OCI-LY7 (cell line): ENCODE results near the gene TTC7B. TPM values are rescaled to one million over a fixed set of nuclear protein-coding genes. Genes with fewer than 3 reads are reported as not detected.
A peak's percentile ranks its signal among the peaks of the same experiment; 100 is the strongest.

ENCODE experiments used
- BruUV-seq: library from RNA; stranded (reverse); fragments of 400-500 nt; replicated peaks from 2 replicates; lab custom pipeline; 2021; lab: Mats Ljungman, UMichigan
- CTCF ChIA-PET: fragments of 300-600 bp; sonication (Branson Sonifier 250); formaldehyde crosslinking; loops from one replicate; lab custom pipeline; 2022; ENCODE audit warnings: antibody characterized with exemption; ENCODE audit not compliant: unreplicated experiment; lab: Charles Lee
- POLR2A ChIA-PET: fragments of 300-600 bp; sonication (Branson Sonifier 250); formaldehyde crosslinking; loops from one replicate; lab custom pipeline; 2022; ENCODE audit warnings: antibody characterized with exemption; lab: Charles Lee
- DNase-seq: peaks from one replicate; pipeline ENCODE4 v3.0.0-alpha.2; 2015; ENCODE audit warnings: low spot score
- H2AFZ ChIP-seq: fragments of 200-600 bp; sonication (generic), shearing (Covaris generic); 2 replicates; pipeline ENCODE4 v1.6.1; 2014; ENCODE audit warnings: mild to moderate bottlenecking, antibody characterized with exemption, low read length, moderate library complexity
- H3K27ac ChIP-seq: fragments of 200-600 bp; sonication (generic); 2 replicates; pipeline ENCODE4 v1.5.1; 2014; ENCODE audit warnings: mixed run types, low read depth, mild to moderate bottlenecking, moderate library complexity, low read length, inconsistent platforms; ENCODE audit not compliant: poor library complexity, severe bottlenecking
- H3K36me3 ChIP-seq: fragments of 200-600 bp; sonication (generic); 2 replicates; pipeline ENCODE4 v1.6.1; 2014; ENCODE audit warnings: mild to moderate bottlenecking, antibody characterized with exemption, low read length, moderate library complexity, mixed read lengths; ENCODE audit not compliant: insufficient read depth
- H3K4me1 ChIP-seq: fragments of 200-600 bp; sonication (generic); 2 replicates; pipeline ENCODE4 v1.5.1; 2014; ENCODE audit warnings: mild to moderate bottlenecking, low read length; ENCODE audit not compliant: insufficient read depth, poor library complexity, severe bottlenecking
- H3K4me2 ChIP-seq: fragments of 200-600 bp; sonication (generic); 2 replicates; pipeline ENCODE4 v1.6.1; 2014; ENCODE audit warnings: mild to moderate bottlenecking, low read length
- H3K4me3 ChIP-seq: fragments of 200-600 bp; sonication (generic); 2 replicates; pipeline ENCODE4 v1.5.1; 2014; ENCODE audit warnings: mild to moderate bottlenecking, low read depth, low read length; ENCODE audit not compliant: poor library complexity, severe bottlenecking
- H3K79me2 ChIP-seq: fragments of 200-600 bp; sonication (generic); 2 replicates; pipeline ENCODE4 v1.6.1; 2016; ENCODE audit warnings: low read depth, mild to moderate bottlenecking, low read length, moderate library complexity, mixed read lengths; ENCODE audit not compliant: insufficient read depth
- H3K9me2 ChIP-seq: fragments of 200-600 bp; sonication (generic); 2 replicates; pipeline ENCODE4 v1.6.1; 2016; ENCODE audit warnings: mild to moderate bottlenecking, low read length, mixed read lengths; ENCODE audit not compliant: insufficient read depth
- H3K9me3 ChIP-seq: fragments of 200-600 bp; sonication (generic); 2 replicates; pipeline ENCODE4 v1.6.1; 2014; ENCODE audit warnings: mild to moderate bottlenecking, mixed run types, low read length, mixed read lengths
- H4K20me1 ChIP-seq: fragments of 200-600 bp; sonication (generic); 2 replicates; pipeline ENCODE4 v1.6.1; 2014; ENCODE audit warnings: mild to moderate bottlenecking, antibody characterized with exemption, low read length, moderate library complexity, mixed read lengths; ENCODE audit not compliant: insufficient read depth
- CTCF ChIP-seq: fragments of 200-600 bp; sonication (generic); conservative IDR thresholded peaks from 2 replicates; pipeline ENCODE4 v1.5.1; 2014; ENCODE audit warnings: mild to moderate bottlenecking, antibody characterized with exemption, low read length, moderate library complexity, mixed read lengths
- EZH2phosphoT487 ChIP-seq: fragments of 200-600 bp; sonication (generic); IDR thresholded peaks from 2 replicates; pipeline ENCODE4 v1.6.1; 2018; ENCODE audit warnings: low read depth, borderline replicate concordance, mild to moderate bottlenecking, mixed run types, antibody characterized with exemption, low read length, moderate library complexity, mixed read lengths
- intact Hi-C: fragments of 100-400 bp; cut with micrococcal nuclease; formaldehyde crosslinking; loops from one replicate; pipeline ENCODE4 v1.10.0; 2022; ENCODE audit not compliant: unreplicated experiment
- total RNA-seq, 2 experiments: library from RNA; depleted of rRNA in 1 of 2; stranded (reverse); fragments of >200 nt in 1 of 2; shearing (Covaris generic) in 1 of 2; gene quantifications; 2 replicates each; pipeline ENCODE4 v1.2.3, GENCODE V29; 2014 to 2022

Gene TTC7B
- total RNA-seq, 2 experiments from 2014 or later = 0.19 to 0.51 TPM

DNA sequence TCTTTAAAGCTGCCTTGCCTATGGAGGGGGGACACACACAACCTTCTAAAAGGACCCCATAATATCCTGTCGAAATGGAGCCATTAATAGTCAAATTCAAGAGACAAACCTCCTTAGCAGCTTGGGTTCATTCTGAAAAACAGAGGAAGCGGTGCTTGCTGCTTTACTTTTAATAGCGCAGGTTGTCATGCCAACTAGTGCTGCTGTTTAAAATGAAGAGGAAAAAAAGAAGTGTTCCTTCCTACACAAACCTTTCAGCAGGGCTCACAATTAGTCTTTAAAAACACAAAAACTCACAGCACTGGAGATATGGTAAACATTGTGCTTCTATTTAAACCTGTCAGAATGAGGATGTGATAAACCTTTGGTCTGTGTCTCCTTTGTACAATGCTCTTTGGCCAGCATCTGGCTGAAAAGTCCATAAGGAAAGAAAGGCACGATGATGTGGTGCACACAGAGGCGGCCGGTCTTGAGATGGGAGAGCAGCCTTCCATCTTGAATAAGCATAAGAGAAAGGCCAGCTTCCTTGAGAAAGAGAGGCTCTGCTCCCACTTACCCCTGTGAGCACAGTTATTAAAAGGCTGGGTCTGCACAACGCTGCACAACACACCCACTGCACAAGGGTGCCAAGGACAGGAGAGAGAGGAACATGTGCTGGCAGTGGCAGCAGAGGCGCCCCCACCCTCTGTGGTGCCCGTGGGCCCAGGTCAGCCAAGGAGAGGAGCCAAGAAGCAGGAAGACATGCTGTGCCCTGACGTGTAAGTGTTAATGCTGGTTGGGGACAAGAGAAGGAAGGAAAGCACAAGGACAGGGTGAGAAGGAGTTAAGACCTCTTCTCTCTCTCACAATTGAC lies 144.6 kb downstream of the TTC7B start:
- H3K4me3 ChIP-seq = no peak overlapping the region
- CTCF ChIA-PET = no interaction called here
- no peaks in the 10 kb centered on the region for H3K9me2 ChIP-seq
- H3K36me3 ChIP-seq = no peaks in the 10 kb centered on the region
- H3K79me2 ChIP-seq = no peaks in the 10 kb centered on the region
- intact Hi-C loops = no loop called here
- BruUV-seq = no TSS peak
- H3K9me3 ChIP-seq = no peaks in the 10 kb centered on the region; the same call in 1 of the 2 replicates
- peak overlapping the region; percentile 71 for H2AFZ ChIP-seq
- H3K4me2 ChIP-seq = peak overlapping the region; percentile 45
- H4K20me1 ChIP-seq = no peaks in the 10 kb centered on the region
- no peak overlapping the region for H3K27ac ChIP-seq
- peak; percentile 52 for DNase-seq
- POLR2A ChIA-PET = interaction anchor here (1.3 kb wide), 1 partner anchor 9 kb away, joined by 4 read pairs; no protein-coding TSS in a partner anchor
- TF ChIP-seq CTCF = no peak
- TF ChIP-seq EZH2phosphoT487 = no peak
- H3K4me1 ChIP-seq = peaks cover 13% of the 10 kb centered on the region

DNA sequence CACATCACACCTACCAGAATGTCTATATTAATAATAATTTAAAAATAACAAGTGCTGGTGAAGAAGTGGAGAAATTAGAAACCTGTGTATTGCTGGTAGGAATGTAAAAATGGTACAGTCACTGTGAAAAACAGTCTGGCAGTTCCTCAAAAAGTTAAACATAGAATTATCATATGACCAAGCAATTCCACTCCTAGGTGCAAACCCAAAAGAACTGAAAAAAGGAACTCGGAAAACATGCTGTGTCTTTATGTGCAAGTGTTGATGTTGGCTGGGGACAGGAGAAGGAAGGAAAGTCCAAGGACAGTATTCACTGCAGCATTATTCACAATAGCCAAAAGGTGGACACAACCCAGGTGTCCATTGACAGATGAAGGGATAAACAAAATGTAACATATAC lies 146.5 kb downstream of the TTC7B start:
- Histone ChIP-seq H3K4me3 (no peak overlapping the region), H3K79me2 (no peaks in the 10 kb centered on the region), H3K27ac (no peak overlapping the region), H4K20me1 (no peaks in the 10 kb centered on the region), H3K4me1 (peaks cover 13% of the 10 kb centered on the region), H2AFZ (no peak overlapping the region), H3K36me3 (no peaks in the 10 kb centered on the region), H3K9me2 (no peaks in the 10 kb centered on the region), H3K4me2 (no peak overlapping the region), H3K9me3 (no peaks in the 10 kb centered on the region; the same call in 1 of the 2 replicates)
- CTCF ChIA-PET = no interaction called here
- intact Hi-C loops = no loop called here
- BruUV-seq = no TSS peak
- no peak for DNase-seq
- POLR2A ChIA-PET = interaction anchor here (0.6 to 0.7 kb wide), 2 partner anchors 9 to 1388 kb away, joined by 3 to 4 read pairs; no protein-coding TSS in a partner anchor
- no peak for TF ChIP-seq CTCF
- no peak for TF ChIP-seq EZH2phosphoT487

GRCh38 chr14:90666571-90666970 lies 149.7 kb downstream of the TTC7B start:
- intact Hi-C loops = no loop called here
- no peak overlapping the region for H3K4me3 ChIP-seq
- H3K27ac ChIP-seq = no peak overlapping the region
- BruUV-seq = no TSS peak
- H2AFZ ChIP-seq = no peak overlapping the region
- H4K20me1 ChIP-seq = no peaks in the 10 kb centered on the region
- TF ChIP-seq EZH2phosphoT487 (no peak), CTCF (no peak)
- ChIA-PET CTCF (no interaction called here), POLR2A (interaction anchor here (1.0 kb wide), 1 partner anchor 24 kb away, joined by 4 read pairs; no protein-coding TSS in a partner anchor)
- H3K79me2 ChIP-seq = no peaks in the 10 kb centered on the region
- peaks cover 8% of the 10 kb centered on the region for H3K4me1 ChIP-seq
- no peaks in the 10 kb centered on the region; the same call in 1 of the 2 replicates for H3K9me3 ChIP-seq
- no peaks in the 10 kb centered on the region for H3K9me2 ChIP-seq
- no peaks in the 10 kb centered on the region for H3K36me3 ChIP-seq
- no peak for DNase-seq
- no peak overlapping the region for H3K4me2 ChIP-seq
